ENCODE measurements around the gene DOLPP1.

DNA sequence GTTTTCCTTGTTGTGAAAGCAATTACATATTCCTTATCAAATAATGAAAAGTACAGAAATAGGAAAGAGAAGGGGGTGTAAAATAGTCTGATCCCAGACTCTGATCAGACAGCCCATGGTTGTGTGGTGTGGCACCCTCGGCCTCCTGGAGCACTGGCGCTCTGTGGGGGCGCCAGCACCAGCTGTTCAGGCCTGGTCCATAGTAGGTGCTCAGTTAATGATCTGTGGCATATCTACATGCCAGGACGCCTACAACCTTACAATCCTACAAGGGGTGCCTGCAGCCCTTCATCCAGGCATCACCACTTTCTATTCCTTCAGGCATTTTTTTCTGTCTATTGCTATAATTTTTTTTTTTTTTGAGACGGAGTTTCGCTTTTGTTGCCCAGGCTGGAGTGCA, 27.9 kb upstream of the DOLPP1 start:
- TF ChIP-seq, protein P1, sequence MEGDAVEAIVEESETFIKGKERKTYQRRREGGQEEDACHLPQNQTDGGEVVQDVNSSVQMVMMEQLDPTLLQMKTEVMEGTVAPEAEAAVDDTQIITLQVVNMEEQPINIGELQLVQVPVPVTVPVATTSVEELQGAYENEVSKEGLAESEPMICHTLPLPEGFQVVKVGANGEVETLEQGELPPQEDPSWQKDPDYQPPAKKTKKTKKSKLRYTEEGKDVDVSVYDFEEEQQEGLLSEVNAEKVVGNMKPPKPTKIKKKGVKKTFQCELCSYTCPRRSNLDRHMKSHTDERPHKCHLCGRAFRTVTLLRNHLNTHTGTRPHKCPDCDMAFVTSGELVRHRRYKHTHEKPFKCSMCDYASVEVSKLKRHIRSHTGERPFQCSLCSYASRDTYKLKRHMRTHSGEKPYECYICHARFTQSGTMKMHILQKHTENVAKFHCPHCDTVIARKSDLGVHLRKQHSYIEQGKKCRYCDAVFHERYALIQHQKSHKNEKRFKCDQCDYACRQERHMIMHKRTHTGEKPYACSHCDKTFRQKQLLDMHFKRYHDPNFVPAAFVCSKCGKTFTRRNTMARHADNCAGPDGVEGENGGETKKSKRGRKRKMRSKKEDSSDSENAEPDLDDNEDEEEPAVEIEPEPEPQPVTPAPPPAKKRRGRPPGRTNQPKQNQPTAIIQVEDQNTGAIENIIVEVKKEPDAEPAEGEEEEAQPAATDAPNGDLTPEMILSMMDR (IDR thresholded peaks at IDR 0.05) = no peak
- TF ChIP-seq TEAD4 (CRISPR knock-in tag; IDR thresholded peaks at IDR 0.05) = no peak
- TF ChIP-seq TP53 (CRISPR knock-in tag; IDR thresholded peaks at IDR 0.05) = no peak
- TF ChIP-seq, protein P2, sequence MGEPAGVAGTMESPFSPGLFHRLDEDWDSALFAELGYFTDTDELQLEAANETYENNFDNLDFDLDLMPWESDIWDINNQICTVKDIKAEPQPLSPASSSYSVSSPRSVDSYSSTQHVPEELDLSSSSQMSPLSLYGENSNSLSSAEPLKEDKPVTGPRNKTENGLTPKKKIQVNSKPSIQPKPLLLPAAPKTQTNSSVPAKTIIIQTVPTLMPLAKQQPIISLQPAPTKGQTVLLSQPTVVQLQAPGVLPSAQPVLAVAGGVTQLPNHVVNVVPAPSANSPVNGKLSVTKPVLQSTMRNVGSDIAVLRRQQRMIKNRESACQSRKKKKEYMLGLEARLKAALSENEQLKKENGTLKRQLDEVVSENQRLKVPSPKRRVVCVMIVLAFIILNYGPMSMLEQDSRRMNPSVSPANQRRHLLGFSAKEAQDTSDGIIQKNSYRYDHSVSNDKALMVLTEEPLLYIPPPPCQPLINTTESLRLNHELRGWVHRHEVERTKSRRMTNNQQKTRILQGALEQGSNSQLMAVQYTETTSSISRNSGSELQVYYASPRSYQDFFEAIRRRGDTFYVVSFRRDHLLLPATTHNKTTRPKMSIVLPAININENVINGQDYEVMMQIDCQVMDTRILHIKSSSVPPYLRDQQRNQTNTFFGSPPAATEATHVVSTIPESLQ (CRISPR knock-in tag; IDR thresholded peaks at IDR 0.05) = no peak
- TF ChIP-seq, protein P3, sequence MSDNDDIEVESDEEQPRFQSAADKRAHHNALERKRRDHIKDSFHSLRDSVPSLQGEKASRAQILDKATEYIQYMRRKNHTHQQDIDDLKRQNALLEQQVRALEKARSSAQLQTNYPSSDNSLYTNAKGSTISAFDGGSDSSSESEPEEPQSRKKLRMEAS (CRISPR knock-in tag; IDR thresholded peaks at IDR 0.05) = no peak
- TF ChIP-seq FOXP1 (CRISPR knock-in tag; IDR thresholded peaks at IDR 0.05; ENCODE audit: borderline replicate concordance) = no peak
- no peak for TF ChIP-seq NFYB (CRISPR knock-in tag; conservative IDR thresholded peaks at IDR 0.05; ENCODE audit: low read depth)
- no peak for TF ChIP-seq JUN (CRISPR knock-in tag; IDR thresholded peaks at IDR 0.05)
- TF ChIP-seq, protein P4, sequence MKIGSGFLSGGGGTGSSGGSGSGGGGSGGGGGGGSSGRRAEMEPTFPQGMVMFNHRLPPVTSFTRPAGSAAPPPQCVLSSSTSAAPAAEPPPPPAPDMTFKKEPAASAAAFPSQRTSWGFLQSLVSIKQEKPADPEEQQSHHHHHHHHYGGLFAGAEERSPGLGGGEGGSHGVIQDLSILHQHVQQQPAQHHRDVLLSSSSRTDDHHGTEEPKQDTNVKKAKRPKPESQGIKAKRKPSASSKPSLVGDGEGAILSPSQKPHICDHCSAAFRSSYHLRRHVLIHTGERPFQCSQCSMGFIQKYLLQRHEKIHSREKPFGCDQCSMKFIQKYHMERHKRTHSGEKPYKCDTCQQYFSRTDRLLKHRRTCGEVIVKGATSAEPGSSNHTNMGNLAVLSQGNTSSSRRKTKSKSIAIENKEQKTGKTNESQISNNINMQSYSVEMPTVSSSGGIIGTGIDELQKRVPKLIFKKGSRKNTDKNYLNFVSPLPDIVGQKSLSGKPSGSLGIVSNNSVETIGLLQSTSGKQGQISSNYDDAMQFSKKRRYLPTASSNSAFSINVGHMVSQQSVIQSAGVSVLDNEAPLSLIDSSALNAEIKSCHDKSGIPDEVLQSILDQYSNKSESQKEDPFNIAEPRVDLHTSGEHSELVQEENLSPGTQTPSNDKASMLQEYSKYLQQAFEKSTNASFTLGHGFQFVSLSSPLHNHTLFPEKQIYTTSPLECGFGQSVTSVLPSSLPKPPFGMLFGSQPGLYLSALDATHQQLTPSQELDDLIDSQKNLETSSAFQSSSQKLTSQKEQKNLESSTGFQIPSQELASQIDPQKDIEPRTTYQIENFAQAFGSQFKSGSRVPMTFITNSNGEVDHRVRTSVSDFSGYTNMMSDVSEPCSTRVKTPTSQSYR (CRISPR knock-in tag; IDR thresholded peaks at IDR 0.05) = no peak
- TF ChIP-seq NR2C2 (CRISPR knock-in tag; IDR thresholded peaks at IDR 0.05) = no peak
- TF ChIP-seq SOX15 (CRISPR knock-in tag; IDR thresholded peaks at IDR 0.05) = no peak
- TF ChIP-seq, protein P5, sequence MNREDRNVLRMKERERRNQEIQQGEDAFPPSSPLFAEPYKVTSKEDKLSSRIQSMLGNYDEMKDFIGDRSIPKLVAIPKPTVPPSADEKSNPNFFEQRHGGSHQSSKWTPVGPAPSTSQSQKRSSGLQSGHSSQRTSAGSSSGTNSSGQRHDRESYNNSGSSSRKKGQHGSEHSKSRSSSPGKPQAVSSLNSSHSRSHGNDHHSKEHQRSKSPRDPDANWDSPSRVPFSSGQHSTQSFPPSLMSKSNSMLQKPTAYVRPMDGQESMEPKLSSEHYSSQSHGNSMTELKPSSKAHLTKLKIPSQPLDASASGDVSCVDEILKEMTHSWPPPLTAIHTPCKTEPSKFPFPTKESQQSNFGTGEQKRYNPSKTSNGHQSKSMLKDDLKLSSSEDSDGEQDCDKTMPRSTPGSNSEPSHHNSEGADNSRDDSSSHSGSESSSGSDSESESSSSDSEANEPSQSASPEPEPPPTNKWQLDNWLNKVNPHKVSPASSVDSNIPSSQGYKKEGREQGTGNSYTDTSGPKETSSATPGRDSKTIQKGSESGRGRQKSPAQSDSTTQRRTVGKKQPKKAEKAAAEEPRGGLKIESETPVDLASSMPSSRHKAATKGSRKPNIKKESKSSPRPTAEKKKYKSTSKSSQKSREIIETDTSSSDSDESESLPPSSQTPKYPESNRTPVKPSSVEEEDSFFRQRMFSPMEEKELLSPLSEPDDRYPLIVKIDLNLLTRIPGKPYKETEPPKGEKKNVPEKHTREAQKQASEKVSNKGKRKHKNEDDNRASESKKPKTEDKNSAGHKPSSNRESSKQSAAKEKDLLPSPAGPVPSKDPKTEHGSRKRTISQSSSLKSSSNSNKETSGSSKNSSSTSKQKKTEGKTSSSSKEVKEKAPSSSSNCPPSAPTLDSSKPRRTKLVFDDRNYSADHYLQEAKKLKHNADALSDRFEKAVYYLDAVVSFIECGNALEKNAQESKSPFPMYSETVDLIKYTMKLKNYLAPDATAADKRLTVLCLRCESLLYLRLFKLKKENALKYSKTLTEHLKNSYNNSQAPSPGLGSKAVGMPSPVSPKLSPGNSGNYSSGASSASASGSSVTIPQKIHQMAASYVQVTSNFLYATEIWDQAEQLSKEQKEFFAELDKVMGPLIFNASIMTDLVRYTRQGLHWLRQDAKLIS (CRISPR knock-in tag; IDR thresholded peaks at IDR 0.05; ENCODE audit: borderline replicate concordance) = no peak
- TF ChIP-seq, protein P6, sequence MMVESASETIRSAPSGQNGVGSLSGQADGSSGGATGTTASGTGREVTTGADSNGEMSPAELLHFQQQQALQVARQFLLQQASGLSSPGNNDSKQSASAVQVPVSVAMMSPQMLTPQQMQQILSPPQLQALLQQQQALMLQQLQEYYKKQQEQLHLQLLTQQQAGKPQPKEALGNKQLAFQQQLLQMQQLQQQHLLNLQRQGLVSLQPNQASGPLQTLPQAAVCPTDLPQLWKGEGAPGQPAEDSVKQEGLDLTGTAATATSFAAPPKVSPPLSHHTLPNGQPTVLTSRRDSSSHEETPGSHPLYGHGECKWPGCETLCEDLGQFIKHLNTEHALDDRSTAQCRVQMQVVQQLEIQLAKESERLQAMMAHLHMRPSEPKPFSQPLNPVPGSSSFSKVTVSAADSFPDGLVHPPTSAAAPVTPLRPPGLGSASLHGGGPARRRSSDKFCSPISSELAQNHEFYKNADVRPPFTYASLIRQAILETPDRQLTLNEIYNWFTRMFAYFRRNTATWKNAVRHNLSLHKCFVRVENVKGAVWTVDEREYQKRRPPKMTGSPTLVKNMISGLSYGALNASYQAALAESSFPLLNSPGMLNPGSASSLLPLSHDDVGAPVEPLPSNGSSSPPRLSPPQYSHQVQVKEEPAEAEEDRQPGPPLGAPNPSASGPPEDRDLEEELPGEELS (CRISPR knock-in tag; IDR thresholded peaks at IDR 0.05) = no peak

All from WTC11 (cell line).